T-cell (primary cell): ENCODE measurements around the gene DPP10. TPM values are rescaled to one million over a fixed set of nuclear protein-coding genes. Genes with fewer than 3 reads are reported as not detected.

Experiments used
- ATAC-seq, 4 experiments: fragments of 200-7000 bp in 3 of 4; fragments of 150-1000 bp in 1 of 4; cut with Tn5 transposase; replicated peaks in 1 of 4; 1 replicate in 3 of 4; 2 replicates in 1 of 4; pipeline ENCODE4 v1.10.0; 2021; ENCODE audit warnings: moderate library complexity in 3 of 4, mild to moderate bottlenecking in 2 of 4, moderate number of reproducible peaks in 1 of 4
- CTCF ChIA-PET, 2 donors: fragments of 300-600 bp; sonication (Branson Sonifier 250); formaldehyde crosslinking; loops; one replicate each; lab custom pipeline; 2022; ENCODE audit warnings: antibody characterized with exemption in 2 of 2; lab: Charles Lee
- POLR2A ChIA-PET, 2 donors: fragments of 300-600 bp; sonication (Branson Sonifier 250); formaldehyde crosslinking; loops; one replicate each; lab custom pipeline; 2022; ENCODE audit warnings: antibody characterized with exemption in 2 of 2; lab: Charles Lee
- DNase-seq, 35 experiments: peaks; one replicate each; pipeline versions ENCODE4 v3.0.0 to v3.0.0-alpha.2; 2013 to 2023
- H3K27ac ChIP-seq: one replicate; pipeline ENCODE4 v1.5.1; 2013; ENCODE audit warnings: low read length
- H3K27me3 ChIP-seq, 2 experiments: replicated peaks in 1 of 2; 1 replicate in 1 of 2; 2 replicates in 1 of 2; pipeline versions ENCODE4 v1.6.1 to v1.7.0; 2013; ENCODE audit warnings: low read length in 1 of 2, mixed read lengths in 1 of 2; ENCODE audit not compliant: control insufficient read depth in 2 of 2, insufficient read depth in 2 of 2; ENCODE audit errors: extremely low read depth in 1 of 2
- H3K36me3 ChIP-seq, 2 donors: 1 replicate in 1 of 2; 2 replicates in 1 of 2; pipeline versions ENCODE4 v1.6.1 to v1.7.0; 2013; ENCODE audit warnings: low read length in 1 of 2; ENCODE audit not compliant: control insufficient read depth in 2 of 2, insufficient read depth in 1 of 2; ENCODE audit errors: extremely low read depth in 1 of 2
- H3K4me1 ChIP-seq, 2 experiments: 1 replicate in 1 of 2; 2 replicates in 1 of 2; pipeline versions ENCODE4 v1.6.1 to v1.7.0; 2013; ENCODE audit warnings: low read length in 2 of 2, mixed read lengths in 1 of 2; ENCODE audit not compliant: insufficient read depth in 2 of 2, control insufficient read depth in 1 of 2; ENCODE audit errors: extremely low read depth in 1 of 2
- H3K4me3 ChIP-seq, 2 donors: 1 replicate in 1 of 2; 2 replicates in 1 of 2; pipeline versions ENCODE4 v1.5.1 to v1.7.0; 2013; ENCODE audit warnings: mild to moderate bottlenecking in 2 of 2, low read length in 1 of 2, moderate library complexity in 1 of 2; ENCODE audit not compliant: control insufficient read depth in 1 of 2; ENCODE audit errors: extremely low read depth in 1 of 2
- H3K9me3 ChIP-seq: 2 replicates; pipeline ENCODE4 v1.7.0; 2013
- H3K27ac Mint-ChIP-seq, 2 donors: one replicate each; pipeline ENCODE4 v1.8.0; 2020 to 2021; ENCODE audit warnings: mild to moderate bottlenecking in 2 of 2, mixed read lengths in 2 of 2
- H3K27me3 Mint-ChIP-seq, 2 donors: one replicate each; pipeline ENCODE4 v1.8.0; 2021 to 2022; ENCODE audit warnings: mixed read lengths in 2 of 2
- H3K36me3 Mint-ChIP-seq: one replicate; pipeline ENCODE4 v1.8.0; 2021; ENCODE audit warnings: mixed read lengths
- H3K4me1 Mint-ChIP-seq, 3 donors: one replicate each; pipeline ENCODE4 v1.8.0; 2020 to 2022; ENCODE audit warnings: mixed read lengths in 3 of 3, mild to moderate bottlenecking in 1 of 3
- H3K4me3 Mint-ChIP-seq, 3 donors: one replicate each; pipeline ENCODE4 v1.8.0; 2020 to 2022; ENCODE audit warnings: mild to moderate bottlenecking in 3 of 3, mixed read lengths in 3 of 3, moderate library complexity in 3 of 3
- H3K9me3 Mint-ChIP-seq, 3 donors: one replicate each; pipeline ENCODE4 v1.8.0; 2020 to 2022; ENCODE audit warnings: mixed read lengths in 3 of 3
- WGBS: methylation state at CpG from one replicate; pipeline ENCODE4 v1.1.5; 2013; ENCODE audit warnings: missing lambda C conversion rate; ENCODE audit not compliant: insufficient coverage; 5-methylcytosine and 5-hydroxymethylcytosine counted together
- total RNA-seq, 35 experiments: library from RNA in 6 of 35; stranded (reverse) in 6 of 35; fragments of 120-200 nt in 1 of 35; gene quantifications; one replicate each; pipeline versions ENCODE4 v1.2.1 to v1.2.4 and lab custom pipeline; 2013 to 2026

Gene DPP10
- total RNA-seq, 5 donors from 2014 or later (not counting 1 experiment from before 2014, with no cell fraction given), result not detected

DNA sequence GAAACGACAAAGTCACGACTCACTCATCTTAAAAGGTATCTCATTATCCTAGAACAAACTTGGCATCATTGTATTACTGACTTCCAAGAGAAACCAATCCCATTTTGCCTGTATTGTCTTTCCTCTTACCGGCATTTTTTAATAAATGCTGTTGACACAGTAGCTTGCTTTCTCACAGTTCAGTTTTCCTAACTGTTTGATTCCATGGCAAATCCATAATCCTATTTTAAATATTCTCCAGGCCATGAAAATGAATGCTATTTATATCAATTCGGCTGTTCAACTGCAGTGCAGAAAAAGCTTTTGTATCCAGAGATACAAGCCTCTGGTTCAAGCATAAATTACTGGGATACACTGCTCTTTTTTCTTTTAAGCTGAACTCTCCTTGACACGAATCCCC lies 1241.9 kb downstream of the DPP10 start:
- Histone ChIP-seq H3K4me1 (no peaks in the 10 kb centered on the region), H3K9me3 (peaks cover 3% of the 10 kb centered on the region), H3K27me3 (no peaks in the 10 kb centered on the region), H3K4me3 (no peak overlapping the region), H3K27ac (no peak overlapping the region), H3K36me3 (no peaks in the 10 kb centered on the region)
- 83% methylated on average over 3 of the region's 5 CpGs for WGBS
- DNase-seq (no peak), ATAC-seq (no peak)
- Mint-ChIP-seq H3K4me1 (no peaks in the 10 kb centered on the region), H3K36me3 (no peaks in the 10 kb centered on the region), H3K27ac (no peak overlapping the region), H3K4me3 (no peak overlapping the region), H3K27me3 (no peaks in the 10 kb centered on the region), H3K9me3 (peaks cover 8 to 26% (median 25%) of the 10 kb centered on the region in 3 donors)
- POLR2A ChIA-PET, result no interaction called here
- CTCF ChIA-PET, result no interaction called here

DNA sequence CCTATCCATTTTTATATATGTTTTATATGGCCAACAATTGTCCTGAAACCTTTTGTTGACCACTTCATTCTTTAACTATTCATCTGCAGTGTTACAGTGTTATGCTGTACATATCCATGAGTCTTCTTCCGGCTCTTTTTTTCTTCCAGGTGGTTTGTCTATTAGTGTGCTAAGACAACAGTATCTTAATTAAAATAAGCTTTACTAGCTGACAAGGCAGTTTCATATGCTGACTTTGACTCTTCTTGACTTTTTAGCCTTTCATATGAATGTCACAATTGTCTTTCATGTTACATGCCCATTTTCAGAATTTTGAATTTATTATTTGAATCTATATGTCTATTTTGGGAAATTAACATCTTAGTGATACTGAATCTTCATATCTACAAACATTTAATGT lies 1249.0 kb downstream of the DPP10 start:
- H3K36me3 Mint-ChIP-seq, result no peaks in the 10 kb centered on the region
- ATAC-seq, result no peak

DNA sequence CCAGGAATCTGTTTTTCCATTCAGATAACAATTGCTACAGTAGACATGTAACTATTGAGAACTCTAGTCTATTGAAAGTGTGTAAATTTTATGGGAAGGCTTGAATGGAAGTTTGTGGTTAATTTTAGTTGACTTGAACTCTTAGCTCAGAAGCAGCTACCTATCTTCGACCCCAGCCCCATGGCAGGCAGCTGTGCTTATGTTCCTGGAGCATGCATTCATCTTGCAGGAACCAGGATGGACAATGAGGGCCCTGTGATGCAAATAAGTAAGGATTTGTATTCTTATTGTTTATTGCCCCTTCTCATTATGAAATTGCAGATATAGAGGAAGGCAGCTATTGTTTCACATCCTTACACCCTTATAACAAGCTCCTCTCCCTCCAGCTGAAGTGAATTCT lies 1252.2 kb downstream of the DPP10 start:
- Mint-ChIP-seq H3K9me3 (peaks cover 11 to 21% (median 17%) of the 10 kb centered on the region in 3 donors), H3K27me3 (no peaks in the 10 kb centered on the region), H3K36me3 (no peaks in the 10 kb centered on the region), H3K27ac (no peak overlapping the region), H3K4me3 (no peak overlapping the region), H3K4me1 (no peaks in the 10 kb centered on the region)
- ATAC-seq (no peak), DNase-seq (no peak)
- CTCF ChIA-PET, result no interaction called here
- WGBS, result no CpG with 5 or more reads among the region's 1 CpG
- H3K4me3 ChIP-seq, result no peak overlapping the region
- no peaks in the 10 kb centered on the region for H3K9me3 ChIP-seq
- POLR2A ChIA-PET, result interaction anchor here in 1 of 2 donors (0.6 kb wide), 1 partner anchor 9 kb away, joined by 3 read pairs; no protein-coding TSS in a partner anchor
- no peaks in the 10 kb centered on the region for H3K27me3 ChIP-seq
- no peak overlapping the region for H3K27ac ChIP-seq
- no peaks in the 10 kb centered on the region for H3K4me1 ChIP-seq
- H3K36me3 ChIP-seq, result no peaks in the 10 kb centered on the region

More for the DNA sequence above, 1249.0 kb downstream of the DPP10 start:
- no peak overlapping the region for H3K4me3 ChIP-seq
- DNase-seq, result no peak
- Mint-ChIP-seq H3K9me3 (peaks cover 10 to 19% (median 19%) of the 10 kb centered on the region in 3 donors), H3K27me3 (no peaks in the 10 kb centered on the region), H3K4me3 (no peak overlapping the region), H3K27ac (no peak overlapping the region), H3K4me1 (no peaks in the 10 kb centered on the region)
- H3K9me3 ChIP-seq, result no peaks in the 10 kb centered on the region
- CTCF ChIA-PET, result no interaction called here
- no peaks in the 10 kb centered on the region for H3K4me1 ChIP-seq
- POLR2A ChIA-PET, result no interaction called here
- no CpG with 5 or more reads among the region's 1 CpG for WGBS
- H3K27ac ChIP-seq, result no peak overlapping the region
- H3K27me3 ChIP-seq, result no peaks in the 10 kb centered on the region
- no peaks in the 10 kb centered on the region for H3K36me3 ChIP-seq

DNA sequence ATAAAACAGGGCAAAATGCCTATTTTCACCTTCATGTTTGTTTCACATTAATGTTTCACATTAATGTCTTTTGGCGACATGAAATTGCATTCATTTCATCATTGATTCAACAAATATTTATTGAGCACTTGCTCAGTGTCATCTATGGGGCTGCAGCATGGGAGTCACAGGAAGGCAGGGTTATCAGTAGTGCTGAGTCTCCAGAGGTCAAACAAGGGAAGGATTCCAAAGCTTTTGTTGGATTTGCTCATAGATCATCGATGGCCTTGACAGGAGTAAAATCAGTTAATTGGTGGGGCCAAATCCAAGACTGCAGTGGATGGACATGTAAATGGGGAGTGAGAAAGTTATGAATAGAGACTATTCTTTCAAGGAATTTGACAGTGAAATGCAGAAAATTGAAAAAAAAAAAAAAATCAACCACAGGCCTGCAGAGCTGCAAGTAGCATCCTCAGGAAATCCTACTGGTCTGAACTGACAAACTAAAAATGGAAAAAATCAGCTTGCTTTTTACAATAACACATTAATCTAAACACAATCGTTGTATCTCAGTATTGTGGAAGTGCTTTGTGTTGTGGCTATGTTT lies 1290.8 kb downstream of the DPP10 start:
- H3K27ac Mint-ChIP-seq, result no peak overlapping the region
- POLR2A ChIA-PET, result no interaction called here
- no CpG with 5 or more reads among the region's 3 CpGs for WGBS
- Histone ChIP-seq H3K27me3 (no peaks in the 10 kb centered on the region), H3K36me3 (no peaks in the 10 kb centered on the region), H3K9me3 (no peaks in the 10 kb centered on the region), H3K4me1 (no peaks in the 10 kb centered on the region), H3K4me3 (no peak overlapping the region), H3K27ac (no peak overlapping the region)
- CTCF ChIA-PET, result interaction anchor here in 1 of 2 donors (1.0 kb wide), 1 partner anchor 11 kb away, joined by 3 read pairs; no protein-coding TSS in a partner anchor
- no peak overlapping the region for H3K4me3 Mint-ChIP-seq
- ATAC-seq, result no peak
- peaks cover 16 to 36% (median 24%) of the 10 kb centered on the region in 3 donors for H3K9me3 Mint-ChIP-seq
- H3K27me3 Mint-ChIP-seq, result no peaks in the 10 kb centered on the region
- H3K4me1 Mint-ChIP-seq, result no peaks in the 10 kb centered on the region
- H3K36me3 Mint-ChIP-seq, result no peaks in the 10 kb centered on the region
- no peak for DNase-seq

DNA sequence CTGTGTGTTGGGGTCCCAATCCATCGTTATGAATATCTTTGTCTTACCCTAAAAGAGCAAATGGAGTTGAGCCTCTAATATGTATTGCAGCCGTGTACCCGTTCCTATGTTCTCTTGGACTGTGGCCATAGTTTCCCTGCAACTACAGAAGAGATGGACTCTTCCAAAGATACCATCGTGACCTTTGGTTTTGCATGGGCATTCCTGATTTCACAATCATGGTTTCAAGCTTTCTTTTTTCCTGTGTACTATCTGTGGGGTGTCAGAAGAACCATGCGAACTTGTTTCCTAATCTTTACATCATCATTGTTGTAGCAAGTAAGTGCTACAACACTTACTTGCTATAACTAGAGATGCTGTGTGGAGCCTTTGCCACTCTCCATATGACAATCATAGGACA lies 1295.7 kb downstream of the DPP10 start:
- Mint-ChIP-seq H3K9me3 (peaks cover 17 to 30% (median 20%) of the 10 kb centered on the region in 3 donors), H3K4me3 (no peak overlapping the region), H3K36me3 (no peaks in the 10 kb centered on the region), H3K4me1 (no peaks in the 10 kb centered on the region), H3K27ac (no peak overlapping the region), H3K27me3 (no peaks in the 10 kb centered on the region)
- no peaks in the 10 kb centered on the region for H3K9me3 ChIP-seq
- no peaks in the 10 kb centered on the region for H3K27me3 ChIP-seq
- ChIA-PET CTCF (no interaction called here), POLR2A (no interaction called here)
- DNase-seq (no peak), ATAC-seq (no peak)
- no peak overlapping the region for H3K4me3 ChIP-seq
- H3K36me3 ChIP-seq, result no peaks in the 10 kb centered on the region
- H3K4me1 ChIP-seq, result no peaks in the 10 kb centered on the region
- no peak overlapping the region for H3K27ac ChIP-seq
- 85% methylated on average over 3 of the region's 5 CpGs for WGBS

DNA sequence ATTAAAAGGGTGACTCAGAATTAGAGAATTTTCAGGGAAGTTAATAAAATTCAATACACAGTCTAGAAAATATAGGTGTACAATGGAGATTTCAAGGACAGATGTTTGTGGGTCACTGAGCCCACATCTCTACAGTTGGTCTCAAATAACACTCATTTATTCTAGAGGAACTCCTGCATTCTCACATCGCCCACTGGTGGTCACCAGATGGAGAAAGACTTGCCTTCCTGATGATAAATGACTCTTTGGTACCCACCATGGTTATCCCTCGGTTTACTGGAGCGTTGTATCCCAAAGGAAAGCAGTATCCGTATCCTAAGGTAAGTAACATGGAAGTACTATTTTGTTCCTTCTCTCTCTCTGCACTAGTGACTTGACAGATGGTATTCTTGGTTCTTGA lies 1297.1 kb downstream of the DPP10 start:
- ChIA-PET POLR2A (no interaction called here), CTCF (no interaction called here)
- no peak for ATAC-seq
- Histone ChIP-seq H3K9me3 (no peaks in the 10 kb centered on the region), H3K4me1 (no peaks in the 10 kb centered on the region), H3K27me3 (no peaks in the 10 kb centered on the region), H3K27ac (no peak overlapping the region), H3K4me3 (no peak overlapping the region), H3K36me3 (no peaks in the 10 kb centered on the region)
- 80% methylated on average over 2 of the region's 4 CpGs for WGBS
- Mint-ChIP-seq H3K27me3 (no peaks in the 10 kb centered on the region), H3K4me1 (no peaks in the 10 kb centered on the region), H3K9me3 (peaks cover 13 to 27% (median 24%) of the 10 kb centered on the region in 3 donors), H3K4me3 (no peak overlapping the region), H3K27ac (no peak overlapping the region), H3K36me3 (no peaks in the 10 kb centered on the region)
- DNase-seq, result no peak
